Activated CD8-positive, alpha-beta memory T cell treated with anti-CD3 and anti-CD28 coated beads, Interleukin-2, amount 50 U/mL, for 24 hours (primary cell): ENCODE data around the gene SPAG6.
"Not testable (repeated sequence)": the region's sequence is repeated elsewhere in the genome, so short reads cannot be mapped to it uniquely, and the experiment has no call there.

ENCODE experiments used
- DNase-seq: peaks from one replicate; pipeline ENCODE4 v3.0.0-alpha.2; 2020; ENCODE audit errors: extremely low read depth

Gene SPAG6

GRCh38 chr10:22341190-22341925, 3.9 kb upstream of the SPAG6 start:
- DNase-seq, result no peak

- no peak for DNase-seq
Observed at GRCh38 chr10:22341926-22342196, 3.4 kb upstream of the SPAG6 start.

DNA sequence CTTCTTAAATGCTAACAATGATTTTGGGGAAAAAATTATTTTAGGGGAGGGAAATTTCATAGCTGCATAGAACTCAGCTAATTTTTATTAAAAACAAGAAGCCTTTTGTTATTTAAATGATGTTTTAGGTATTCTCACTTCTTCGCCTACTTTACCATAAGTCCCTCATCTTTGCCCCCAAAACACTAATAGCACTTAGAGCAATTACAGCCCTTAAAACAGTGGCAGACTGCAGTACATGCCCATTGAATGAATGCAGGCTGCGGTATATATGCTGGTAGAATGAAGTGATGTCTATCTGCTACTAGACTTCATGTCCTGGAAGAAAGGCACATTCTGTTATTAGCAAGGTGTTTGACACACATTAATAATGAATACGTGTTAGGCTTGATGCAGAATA, 2.9 kb upstream of the SPAG6 start:
- no peak for DNase-seq

DNA sequence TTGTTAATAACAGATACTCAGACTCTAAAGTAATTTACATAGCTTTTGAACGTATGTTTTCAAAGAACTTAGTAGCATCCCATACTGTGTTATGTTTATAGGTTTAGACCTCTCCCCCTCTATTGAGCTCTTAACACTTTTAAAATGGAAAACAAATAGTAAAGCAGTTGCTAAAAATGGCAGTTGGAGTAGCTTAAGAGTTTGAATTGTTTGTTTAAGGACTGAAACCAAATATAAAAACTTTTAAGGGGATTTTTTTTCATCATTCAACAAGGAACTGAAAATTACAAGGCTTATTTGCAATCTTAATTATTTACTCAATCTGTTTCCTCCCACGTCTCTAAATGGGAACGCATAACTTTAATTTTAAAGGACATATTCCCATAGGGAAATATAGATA, 1.6 kb upstream of the SPAG6 start:
- DNase-seq, result no peak

- DNase-seq, result no peak
Observed at GRCh38 chr10:22344249-22344648, 1.0 kb upstream of the SPAG6 start.

DNA sequence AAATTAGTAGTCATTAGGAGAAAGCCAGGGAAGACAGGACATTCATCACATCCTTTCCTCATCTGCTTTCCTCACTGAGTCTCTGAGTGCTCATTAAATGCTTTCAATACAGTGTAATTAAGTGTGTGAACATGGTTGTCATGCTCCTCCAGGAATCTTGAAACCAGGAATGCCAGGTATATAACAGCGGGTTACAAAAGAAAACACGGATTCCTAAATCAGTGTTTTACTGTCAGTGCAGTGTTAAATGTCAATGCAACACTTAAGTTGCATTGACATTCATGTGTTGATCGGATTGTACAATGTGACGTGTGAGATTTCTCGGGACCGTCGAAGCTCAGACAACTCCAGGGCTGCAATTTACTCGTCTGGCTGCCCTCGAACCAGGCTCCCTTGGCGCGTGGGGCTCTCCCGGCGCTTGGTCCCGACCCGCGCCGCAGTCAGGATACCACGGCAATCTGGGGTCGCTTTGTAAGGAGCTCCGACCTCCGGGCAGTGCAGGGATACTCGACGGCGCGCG, 455 bp upstream of the SPAG6 start:
- DNase-seq, result no peak

- DNase-seq, result no peak
Observed at GRCh38 chr10:22346096-22346661, 883 bp downstream of the SPAG6 start.

DNA sequence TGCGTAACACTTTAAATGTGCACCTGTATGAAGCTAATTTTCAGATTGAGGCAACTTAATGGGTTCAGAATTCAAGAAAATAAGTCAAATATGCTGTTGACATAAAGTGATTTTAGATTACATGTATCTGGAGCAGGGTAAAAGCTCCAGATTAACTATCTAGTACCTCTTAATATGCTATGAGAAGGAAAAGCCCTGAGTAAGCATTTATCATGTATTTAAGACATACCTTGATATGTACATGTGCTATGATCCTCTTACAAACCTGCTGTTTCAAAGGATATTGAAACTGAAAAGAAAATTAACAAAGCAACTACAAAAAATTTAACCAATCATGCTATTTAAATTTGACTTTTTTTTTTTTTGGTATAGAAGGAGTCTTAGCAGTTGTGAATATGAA, 4.5 kb downstream of the SPAG6 start:
- DNase-seq, result no peak

- no peak for DNase-seq
Observed at GRCh38 chr10:22351131-22351703, 5.9 kb downstream of the SPAG6 start.

GRCh38 chr10:22356324-22356873, 11.1 kb downstream of the SPAG6 start:
- no peak for DNase-seq

DNA sequence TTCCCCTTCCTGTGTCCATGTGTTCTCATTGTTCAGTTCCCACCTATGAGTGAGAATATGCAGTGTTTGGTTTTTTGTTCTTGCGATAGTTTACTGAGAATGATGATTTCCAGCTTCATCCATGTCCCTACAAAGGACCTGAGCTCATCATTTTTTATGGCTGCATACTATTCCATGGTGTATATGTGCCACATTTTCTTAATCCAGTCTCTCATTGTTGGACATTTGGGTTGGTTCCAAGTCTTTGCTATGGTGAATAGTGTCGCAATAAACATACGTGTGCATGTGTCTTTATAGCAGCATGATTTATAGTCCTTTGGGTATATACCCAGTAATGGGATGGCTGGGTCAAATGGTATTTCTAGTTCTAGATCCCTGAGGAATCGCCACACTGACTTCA, 12.5 kb downstream of the SPAG6 start:
- not testable (repeated sequence) for DNase-seq

DNA sequence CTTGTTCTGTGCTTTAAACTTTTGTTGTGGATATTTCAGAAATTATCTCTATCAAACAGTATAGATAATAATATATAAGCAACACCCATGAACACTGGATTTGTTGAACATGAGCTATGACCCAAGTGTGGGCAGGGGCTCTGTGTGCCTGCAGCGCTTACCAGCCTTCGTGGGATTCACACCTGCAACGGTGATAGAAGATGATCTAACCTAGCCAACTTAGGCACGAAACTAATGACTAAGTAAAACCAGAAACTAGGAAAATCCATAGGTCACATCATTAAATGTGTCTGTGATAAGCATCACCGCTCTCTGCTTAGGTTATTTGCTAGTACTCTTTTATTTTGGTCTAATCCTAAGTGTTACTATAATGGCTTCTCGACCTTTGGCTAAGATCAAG, 18.0 kb downstream of the SPAG6 start:
- no peak for DNase-seq

GRCh38 chr10:22364407-22365140, 19.3 kb downstream of the SPAG6 start:
- DNase-seq, result no peak

GRCh38 chr10:22365233-22365632, 19.9 kb downstream of the SPAG6 start:
- no peak for DNase-seq

DNA sequence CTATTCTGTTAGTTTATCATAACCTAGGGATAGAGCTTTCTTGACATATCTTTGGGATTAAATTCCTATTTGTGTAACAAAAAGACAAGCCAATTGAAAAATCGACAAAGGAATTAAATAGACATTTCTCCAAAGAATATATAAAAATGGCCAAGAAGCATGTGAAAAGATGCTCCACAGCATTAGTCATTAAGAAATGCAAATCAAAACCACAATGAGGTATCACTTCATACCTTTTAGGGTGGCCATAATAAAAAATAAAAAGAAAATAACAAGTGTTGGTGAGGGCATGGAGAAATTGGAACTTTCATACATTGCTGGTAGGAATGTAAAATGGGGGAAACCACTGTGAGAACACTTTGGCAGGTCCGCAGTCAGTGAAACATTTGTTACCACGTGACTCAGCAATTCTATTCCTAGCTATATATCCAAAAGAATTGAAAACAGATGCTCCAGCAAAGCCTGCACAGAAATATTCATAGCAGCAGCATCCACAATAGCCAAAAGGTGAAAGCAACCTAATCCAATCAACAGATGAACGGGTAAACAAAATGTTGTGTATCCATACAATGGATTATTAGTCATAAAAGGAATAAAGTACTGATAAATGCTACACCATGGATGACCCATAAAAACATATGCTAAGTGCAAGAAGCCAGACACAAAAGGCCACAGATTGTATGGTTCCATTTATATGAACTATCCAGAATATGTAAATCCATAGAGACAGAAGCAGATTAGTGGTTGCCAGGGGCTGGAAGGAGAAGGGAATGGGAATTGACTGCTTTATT, 20.5 kb downstream of the SPAG6 start:
- no peak for DNase-seq

DNA sequence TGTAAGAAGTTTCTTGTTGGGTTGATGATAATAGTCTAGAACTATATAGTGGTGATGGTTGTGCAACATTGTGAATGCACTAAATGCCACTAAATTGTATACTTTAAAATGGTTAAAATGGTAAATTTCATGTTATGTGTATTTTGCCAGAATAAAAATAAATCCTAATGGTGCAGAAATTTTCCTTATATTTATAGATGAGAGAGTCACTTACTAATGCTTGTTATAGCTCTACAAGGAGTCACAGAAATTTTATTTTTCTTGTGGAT, 21.1 kb downstream of the SPAG6 start:
- no peak for DNase-seq

DNA sequence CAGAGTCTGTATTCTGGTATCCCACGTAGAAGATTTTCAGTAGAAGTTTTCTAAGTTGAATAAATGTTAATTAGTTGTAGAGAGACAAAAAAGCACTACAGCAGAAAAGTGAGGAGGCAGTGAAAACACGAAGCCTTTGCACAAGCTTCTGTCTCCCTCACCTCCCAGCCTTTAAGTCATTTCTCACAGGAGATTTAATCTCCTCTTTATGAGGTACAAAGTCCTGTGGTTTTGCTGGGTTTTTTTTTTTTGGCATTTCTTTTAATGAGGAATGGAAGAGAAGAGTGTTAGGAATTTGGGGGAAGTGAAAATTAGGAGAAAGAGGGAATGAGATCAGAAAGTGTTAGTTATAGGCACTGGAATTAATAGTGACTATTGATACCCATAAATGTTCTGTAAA, 21.5 kb downstream of the SPAG6 start:
- DNase-seq, result no peak

GRCh38 chr10:22367471-22367870, 22.2 kb downstream of the SPAG6 start:
- no peak for DNase-seq

DNA sequence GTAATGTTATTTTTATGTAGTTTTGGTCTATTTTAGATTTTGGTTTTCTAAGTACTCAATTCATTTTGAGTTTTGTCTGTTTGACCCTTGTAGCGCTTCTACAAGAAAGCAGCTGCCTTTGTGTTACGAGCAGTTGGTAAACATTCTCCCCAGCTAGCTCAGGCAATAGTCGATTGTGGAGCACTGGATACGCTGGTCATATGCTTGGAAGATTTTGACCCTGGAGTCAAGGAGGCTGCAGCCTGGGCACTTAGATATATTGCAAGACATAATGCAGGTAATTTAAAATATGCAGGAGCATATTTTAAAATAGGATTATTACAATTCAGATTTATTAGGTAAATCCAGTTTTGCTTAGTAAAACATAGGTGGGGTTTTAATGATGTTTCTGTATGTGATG, 23.1 kb downstream of the SPAG6 start:
- DNase-seq, result no peak

DNA sequence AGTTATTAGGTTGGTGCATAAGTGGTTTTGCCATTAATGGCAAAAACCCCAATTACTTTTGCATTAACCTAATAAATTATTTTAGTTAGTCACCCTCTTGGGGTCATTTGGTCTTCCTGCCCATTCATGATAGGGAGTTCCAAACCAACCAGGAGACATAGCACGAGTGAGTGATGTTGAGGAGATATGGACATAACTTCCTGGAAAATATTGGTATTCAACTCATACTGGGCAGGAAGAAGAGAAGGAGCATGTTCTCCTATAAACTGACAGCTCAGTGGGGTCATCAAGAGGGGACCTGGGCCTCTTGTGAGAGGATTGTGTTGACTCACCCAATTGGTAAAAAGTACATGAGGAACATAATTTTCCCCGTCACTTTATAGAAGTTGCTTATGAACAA, 23.7 kb downstream of the SPAG6 start:
- no peak for DNase-seq

GRCh38 chr10:22369434-22370072, 24.3 kb downstream of the SPAG6 start:
- no peak for DNase-seq

GRCh38 chr10:22370320-22370719, 25.0 kb downstream of the SPAG6 start:
- no peak for DNase-seq
